HEK293 (cell line): ENCODE measurements around the gene DYNLT4.
A peak's percentile ranks its signal among the peaks of the same experiment; 100 is the strongest.

ENCODE experiments used
- HOXA7 ChIP-seq: sonication (generic); formaldehyde crosslinking; IDR thresholded peaks from 2 replicates; pipeline ENCODE4 v1.8.1; 2022; ENCODE audit warnings: missing genetic modification reagents, borderline replicate concordance
- HOXC10 ChIP-seq: sonication (generic); formaldehyde crosslinking; IDR thresholded peaks from 2 replicates; pipeline ENCODE4 v1.8.1; 2023; ENCODE audit warnings: mild to moderate bottlenecking, missing genetic modification reagents
- IKZF3 ChIP-seq: fragments of 450-650 bp; IDR thresholded peaks from 2 replicates; pipeline ENCODE4 v1.5.0; 2018; ENCODE audit warnings: missing biosample characterization, mild to moderate bottlenecking, missing genetic modification characterization, moderate library complexity
- KLF9 ChIP-seq: fragments of 450-650 bp; formaldehyde crosslinking; IDR thresholded peaks from 2 replicates; pipeline ENCODE4 v1.5.1; 2016; ENCODE audit warnings: missing biosample characterization, missing genetic modification characterization, low read depth
- MYNN ChIP-seq: fragments of 450-650 bp; formaldehyde crosslinking; IDR thresholded peaks from 2 replicates; pipeline ENCODE4 v1.5.1; 2016; ENCODE audit warnings: missing biosample characterization, missing genetic modification characterization, borderline replicate concordance
- SCRT2 ChIP-seq: fragments of 450-650 bp; formaldehyde crosslinking; IDR thresholded peaks from 2 replicates; pipeline ENCODE4 v1.5.1; 2016; ENCODE audit warnings: missing biosample characterization, missing genetic modification characterization
- SETDB1 ChIP-seq: IDR thresholded peaks from one replicate; pipeline ENCODE4 v1.6.1; 2017; ENCODE audit warnings: mild to moderate bottlenecking, low read length, moderate library complexity, mixed read lengths; ENCODE audit not compliant: insufficient read length
- SP2 ChIP-seq: fragments of 450-650 bp; formaldehyde crosslinking; IDR thresholded peaks from 2 replicates; pipeline ENCODE4 v1.5.1; 2016; ENCODE audit warnings: missing biosample characterization, missing genetic modification characterization
- ZBTB17 ChIP-seq: fragments of 450-650 bp; formaldehyde crosslinking; IDR thresholded peaks from 2 replicates; pipeline ENCODE4 v1.5.1; 2016; ENCODE audit warnings: missing biosample characterization, missing genetic modification characterization
- ZFP3 ChIP-seq: fragments of 450-650 bp; formaldehyde crosslinking; IDR thresholded peaks from 2 replicates; pipeline ENCODE4 v1.5.1; 2016; ENCODE audit warnings: low read depth, missing biosample characterization, missing genetic modification characterization
- ZNF132 ChIP-seq: fragments of 450-650 bp; formaldehyde crosslinking; IDR thresholded peaks from 2 replicates; pipeline ENCODE4 v1.5.1; 2017; ENCODE audit warnings: missing biosample characterization, missing genetic modification characterization, borderline replicate concordance
- ZNF16 ChIP-seq: fragments of 450-650 bp; formaldehyde crosslinking; IDR thresholded peaks from 2 replicates; pipeline ENCODE4 v1.5.1; 2016; ENCODE audit warnings: low read depth, missing biosample characterization, missing genetic modification characterization
- ZNF2 ChIP-seq: fragments of 450-650 bp; formaldehyde crosslinking; IDR thresholded peaks from 2 replicates; pipeline ENCODE4 v1.5.1; 2016; ENCODE audit warnings: missing biosample characterization, missing genetic modification characterization
- ZNF202 ChIP-seq: fragments of 450-650 bp; formaldehyde crosslinking; IDR thresholded peaks from 2 replicates; pipeline ENCODE4 v1.5.1; 2016; ENCODE audit warnings: missing biosample characterization, missing genetic modification characterization, borderline replicate concordance
- ZNF214 ChIP-seq: fragments of 450-650 bp; formaldehyde crosslinking; IDR thresholded peaks from 2 replicates; pipeline ENCODE4 v1.5.1; 2017; ENCODE audit warnings: missing biosample characterization, mild to moderate bottlenecking, missing genetic modification characterization, borderline replicate concordance
- ZNF23 ChIP-seq: fragments of 450-650 bp; formaldehyde crosslinking; IDR thresholded peaks from 2 replicates; pipeline ENCODE4 v1.5.1; 2016; ENCODE audit warnings: missing biosample characterization, missing genetic modification characterization, borderline replicate concordance
- ZNF311 ChIP-seq: fragments of 450-650 bp; formaldehyde crosslinking; IDR thresholded peaks from 2 replicates; pipeline ENCODE4 v1.5.1; 2017; ENCODE audit warnings: missing biosample characterization, missing genetic modification characterization, borderline replicate concordance
- ZNF335 ChIP-seq: fragments of 450-650 bp; formaldehyde crosslinking; conservative IDR thresholded peaks from 2 replicates; pipeline ENCODE4 v1.5.1; 2016; ENCODE audit warnings: missing biosample characterization, missing genetic modification characterization
- ZNF354C ChIP-seq: fragments of 450-650 bp; formaldehyde crosslinking; IDR thresholded peaks from 2 replicates; pipeline ENCODE4 v1.5.1; 2016; ENCODE audit warnings: missing biosample characterization, missing genetic modification characterization, low read depth, borderline replicate concordance
- ZNF37A ChIP-seq: fragments of 450-650 bp; IDR thresholded peaks from 2 replicates; pipeline ENCODE4 v1.5.1; 2018; ENCODE audit warnings: missing biosample characterization, missing genetic modification characterization
- ZNF514 ChIP-seq: fragments of 450-650 bp; formaldehyde crosslinking; IDR thresholded peaks from 2 replicates; pipeline ENCODE4 v1.5.1; 2016; ENCODE audit warnings: missing biosample characterization, missing genetic modification characterization
- ZNF521 ChIP-seq: fragments of 450-650 bp; formaldehyde crosslinking; IDR thresholded peaks from 2 replicates; pipeline ENCODE4 v1.5.1; 2017; ENCODE audit warnings: missing biosample characterization, mild to moderate bottlenecking, missing genetic modification characterization
- ZNF544 ChIP-seq: fragments of 450-650 bp; formaldehyde crosslinking; IDR thresholded peaks from 2 replicates; pipeline ENCODE4 v1.5.0; 2017; ENCODE audit warnings: missing biosample characterization, missing genetic modification characterization
- ZNF549 ChIP-seq: fragments of 450-650 bp; IDR thresholded peaks from 2 replicates; pipeline ENCODE4 v1.5.1; 2018; ENCODE audit warnings: missing biosample characterization, missing genetic modification characterization, mild to moderate bottlenecking, inconsistent platforms, moderate library complexity
- ZNF560 ChIP-seq: fragments of 450-650 bp; formaldehyde crosslinking; IDR thresholded peaks from 2 replicates; pipeline ENCODE4 v1.5.1; 2017; ENCODE audit warnings: missing biosample characterization, missing genetic modification characterization, borderline replicate concordance
- ZNF561 ChIP-seq: fragments of 450-650 bp; IDR thresholded peaks from 2 replicates; pipeline ENCODE4 v1.5.1; 2018; ENCODE audit warnings: missing biosample characterization, missing genetic modification characterization, borderline replicate concordance
- ZNF623 ChIP-seq: fragments of 450-650 bp; formaldehyde crosslinking; IDR thresholded peaks from 2 replicates; pipeline ENCODE4 v1.5.1; 2016; ENCODE audit warnings: missing biosample characterization, missing genetic modification characterization
- ZNF624 ChIP-seq: fragments of 450-650 bp; formaldehyde crosslinking; IDR thresholded peaks from 2 replicates; pipeline ENCODE4 v1.5.1; 2017; ENCODE audit warnings: missing biosample characterization, missing genetic modification characterization
- ZNF660 ChIP-seq: fragments of 450-650 bp; IDR thresholded peaks from 2 replicates; pipeline ENCODE4 v1.5.1; 2018; ENCODE audit warnings: missing biosample characterization, mild to moderate bottlenecking, missing genetic modification characterization
- ZNF670 ChIP-seq: fragments of 450-650 bp; formaldehyde crosslinking; IDR thresholded peaks from 2 replicates; pipeline ENCODE4 v1.5.1; 2016; ENCODE audit warnings: missing biosample characterization, missing genetic modification characterization, low read depth
- ZNF701 ChIP-seq: fragments of 450-650 bp; formaldehyde crosslinking; IDR thresholded peaks from 2 replicates; pipeline ENCODE4 v1.5.1; 2016; ENCODE audit warnings: missing biosample characterization, missing genetic modification characterization
- ZNF792 ChIP-seq: fragments of 450-650 bp; formaldehyde crosslinking; IDR thresholded peaks from 2 replicates; pipeline ENCODE4 v1.5.1; 2016; ENCODE audit warnings: missing biosample characterization, missing genetic modification characterization
- ZXDB ChIP-seq: fragments of 450-650 bp; formaldehyde crosslinking; IDR thresholded peaks from 2 replicates; pipeline ENCODE4 v1.5.1; 2016; ENCODE audit warnings: missing biosample characterization, missing genetic modification characterization
- TF ChIP-seq, protein P1 (sequence below): fragments of 450-650 bp; formaldehyde crosslinking; conservative IDR thresholded peaks from 2 replicates; pipeline ENCODE4 v1.5.1; 2016; ENCODE audit warnings: low read depth, missing biosample characterization, missing genetic modification characterization
- TF ChIP-seq, protein P2 (sequence below): fragments of 450-650 bp; formaldehyde crosslinking; IDR thresholded peaks from 2 replicates; pipeline ENCODE4 v1.5.1; 2016; ENCODE audit warnings: missing biosample characterization, missing genetic modification characterization

The DYNLT4 gene

DNA sequence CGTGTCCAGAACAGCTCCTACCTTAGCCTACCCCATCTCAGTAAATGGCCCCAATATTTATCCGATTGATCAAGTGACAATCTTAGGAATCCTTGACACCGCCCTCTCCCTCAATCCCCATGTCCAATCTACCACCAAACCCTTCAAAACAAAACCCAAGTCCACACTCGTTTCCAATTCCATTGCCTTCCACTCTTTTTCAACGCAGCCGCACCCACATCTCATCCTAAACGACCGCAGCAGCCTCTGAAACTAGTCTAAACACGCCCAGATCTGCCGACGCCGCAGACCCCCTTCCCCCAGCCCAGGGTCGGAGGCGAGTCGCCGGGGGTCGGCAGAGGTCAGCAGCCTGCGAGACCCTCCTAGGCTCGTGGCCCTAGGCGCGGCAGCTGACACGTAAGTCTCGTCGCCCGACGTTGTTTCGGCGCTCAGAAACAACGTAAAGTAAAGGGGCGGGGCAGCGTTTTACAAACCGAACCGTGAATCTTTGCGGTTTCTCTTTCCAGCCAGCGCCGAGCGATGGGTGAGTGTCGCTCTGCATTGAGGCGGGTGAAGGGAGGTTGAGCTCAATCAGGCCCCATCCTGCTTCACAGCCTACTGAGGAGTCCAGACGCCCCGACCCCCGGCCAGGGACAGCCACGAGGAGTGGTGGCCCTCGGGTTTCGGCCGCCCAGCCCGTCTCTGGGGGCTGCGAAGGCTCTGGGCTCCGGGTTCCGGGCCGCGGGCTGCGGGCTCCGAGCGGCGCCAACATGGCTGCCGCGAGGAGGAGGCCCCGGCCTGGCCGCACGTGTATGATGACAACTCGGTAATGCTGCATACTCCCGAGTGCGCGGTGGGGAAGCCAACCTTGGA is 31.8 kb downstream of the DYNLT4 start, which contains the start of gene RPS8 (continued):
- no peak for TF ChIP-seq ZNF560 (tag by site-specific recombination)
- TF ChIP-seq HOXA7 (CRISPR knock-in tag), result no peak
- TF ChIP-seq, protein P1, sequence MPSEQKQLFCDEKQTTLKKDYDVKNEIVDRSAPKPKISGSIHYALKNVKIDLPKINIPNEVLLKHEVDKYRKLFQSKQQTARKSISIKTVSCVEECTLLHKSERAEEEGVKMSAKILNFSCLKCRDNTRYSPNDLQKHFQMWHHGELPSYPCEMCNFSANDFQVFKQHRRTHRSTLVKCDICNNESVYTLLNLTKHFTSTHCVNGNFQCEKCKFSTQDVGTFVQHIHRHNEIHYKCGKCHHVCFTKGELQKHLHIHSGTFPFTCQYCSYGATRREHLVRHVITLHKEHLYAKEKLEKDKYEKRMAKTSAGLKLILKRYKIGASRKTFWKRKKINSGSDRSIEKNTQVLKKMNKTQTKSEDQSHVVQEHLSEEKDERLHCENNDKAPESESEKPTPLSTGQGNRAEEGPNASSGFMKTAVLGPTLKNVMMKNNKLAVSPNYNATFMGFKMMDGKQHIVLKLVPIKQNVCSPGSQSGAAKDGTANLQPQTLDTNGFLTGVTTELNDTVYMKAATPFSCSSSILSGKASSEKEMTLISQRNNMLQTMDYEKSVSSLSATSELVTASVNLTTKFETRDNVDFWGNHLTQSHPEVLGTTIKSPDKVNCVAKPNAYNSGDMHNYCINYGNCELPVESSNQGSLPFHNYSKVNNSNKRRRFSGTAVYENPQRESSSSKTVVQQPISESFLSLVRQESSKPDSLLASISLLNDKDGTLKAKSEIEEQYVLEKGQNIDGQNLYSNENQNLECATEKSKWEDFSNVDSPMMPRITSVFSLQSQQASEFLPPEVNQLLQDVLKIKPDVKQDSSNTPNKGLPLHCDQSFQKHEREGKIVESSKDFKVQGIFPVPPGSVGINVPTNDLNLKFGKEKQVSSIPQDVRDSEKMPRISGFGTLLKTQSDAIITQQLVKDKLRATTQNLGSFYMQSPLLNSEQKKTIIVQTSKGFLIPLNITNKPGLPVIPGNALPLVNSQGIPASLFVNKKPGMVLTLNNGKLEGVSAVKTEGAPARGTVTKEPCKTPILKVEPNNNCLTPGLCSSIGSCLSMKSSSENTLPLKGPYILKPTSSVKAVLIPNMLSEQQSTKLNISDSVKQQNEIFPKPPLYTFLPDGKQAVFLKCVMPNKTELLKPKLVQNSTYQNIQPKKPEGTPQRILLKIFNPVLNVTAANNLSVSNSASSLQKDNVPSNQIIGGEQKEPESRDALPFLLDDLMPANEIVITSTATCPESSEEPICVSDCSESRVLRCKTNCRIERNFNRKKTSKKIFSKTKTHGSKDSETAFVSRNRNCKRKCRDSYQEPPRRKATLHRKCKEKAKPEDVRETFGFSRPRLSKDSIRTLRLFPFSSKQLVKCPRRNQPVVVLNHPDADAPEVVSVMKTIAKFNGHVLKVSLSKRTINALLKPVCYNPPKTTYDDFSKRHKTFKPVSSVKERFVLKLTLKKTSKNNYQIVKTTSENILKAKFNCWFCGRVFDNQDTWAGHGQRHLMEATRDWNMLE, result no peak; the same call in 1 of the 2 replicates
- TF ChIP-seq ZNF521 (tag by site-specific recombination), result no peak
- no peak for TF ChIP-seq ZNF544
- TF ChIP-seq IKZF3, result no peak
- no peak for TF ChIP-seq ZNF132 (tag by site-specific recombination)
- TF ChIP-seq ZNF16 (tag by site-specific recombination), result no peak
- TF ChIP-seq ZNF561 (tag by site-specific recombination), result no peak; the same call in 1 of the 2 replicates
- no peak for TF ChIP-seq ZNF214 (tag by site-specific recombination)
- TF ChIP-seq ZNF623, result no peak
- TF ChIP-seq ZNF37A, result no peak
- peak; percentile 88 for TF ChIP-seq KLF9
- no peak for TF ChIP-seq ZNF549 (tag by site-specific recombination)
- TF ChIP-seq SETDB1, result no peak
- TF ChIP-seq ZFP3 (tag by site-specific recombination), result no peak
- peak; percentile 98 for TF ChIP-seq ZBTB17
- TF ChIP-seq ZNF335 (tag by site-specific recombination), result peak; percentile 38; the same call in 1 of the 2 replicates
- no peak for TF ChIP-seq SCRT2 (tag by site-specific recombination)
- TF ChIP-seq, protein P2, sequence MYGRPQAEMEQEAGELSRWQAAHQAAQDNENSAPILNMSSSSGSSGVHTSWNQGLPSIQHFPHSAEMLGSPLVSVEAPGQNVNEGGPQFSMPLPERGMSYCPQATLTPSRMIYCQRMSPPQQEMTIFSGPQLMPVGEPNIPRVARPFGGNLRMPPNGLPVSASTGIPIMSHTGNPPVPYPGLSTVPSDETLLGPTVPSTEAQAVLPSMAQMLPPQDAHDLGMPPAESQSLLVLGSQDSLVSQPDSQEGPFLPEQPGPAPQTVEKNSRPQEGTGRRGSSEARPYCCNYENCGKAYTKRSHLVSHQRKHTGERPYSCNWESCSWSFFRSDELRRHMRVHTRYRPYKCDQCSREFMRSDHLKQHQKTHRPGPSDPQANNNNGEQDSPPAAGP (tag by site-specific recombination), result peak; percentile 94
- TF ChIP-seq ZNF311 (tag by site-specific recombination), result no peak
- TF ChIP-seq ZNF701, result no peak
- TF ChIP-seq MYNN (tag by site-specific recombination), result no peak
- TF ChIP-seq HOXC10, result no peak
- TF ChIP-seq ZNF2 (tag by site-specific recombination), result peak; percentile 97; the same call in 1 of the 2 replicates
- TF ChIP-seq ZNF660 (tag by site-specific recombination), result no peak; the same call in none of the 2 replicates
- TF ChIP-seq ZXDB (tag by site-specific recombination), result peak; percentile 88
- TF ChIP-seq ZNF792 (tag by site-specific recombination), result 0 out of 2 replicates have a peak, but pooled peaks have one; percentile 27
- no peak for TF ChIP-seq ZNF514 (tag by site-specific recombination)
- TF ChIP-seq ZNF23 (tag by site-specific recombination), result no peak
- no peak for TF ChIP-seq ZNF202
- peak; percentile 76; the same call in 1 of the 2 replicates for TF ChIP-seq ZNF624 (tag by site-specific recombination)
- no peak for TF ChIP-seq ZNF670 (tag by site-specific recombination)
- no peak for TF ChIP-seq ZNF354C (tag by site-specific recombination)
- TF ChIP-seq SP2 (tag by site-specific recombination), result peak; percentile 60
